Measurements from ENCODE around the gene SGO2. TPM values are rescaled to one million over a fixed set of nuclear protein-coding genes. Genes with fewer than 3 reads are reported as not detected.
A peak's percentile ranks its signal among the peaks of the same experiment; 100 is the strongest.

Gene SGO2
- total RNA-seq, result 2.9 TPM

DNA sequence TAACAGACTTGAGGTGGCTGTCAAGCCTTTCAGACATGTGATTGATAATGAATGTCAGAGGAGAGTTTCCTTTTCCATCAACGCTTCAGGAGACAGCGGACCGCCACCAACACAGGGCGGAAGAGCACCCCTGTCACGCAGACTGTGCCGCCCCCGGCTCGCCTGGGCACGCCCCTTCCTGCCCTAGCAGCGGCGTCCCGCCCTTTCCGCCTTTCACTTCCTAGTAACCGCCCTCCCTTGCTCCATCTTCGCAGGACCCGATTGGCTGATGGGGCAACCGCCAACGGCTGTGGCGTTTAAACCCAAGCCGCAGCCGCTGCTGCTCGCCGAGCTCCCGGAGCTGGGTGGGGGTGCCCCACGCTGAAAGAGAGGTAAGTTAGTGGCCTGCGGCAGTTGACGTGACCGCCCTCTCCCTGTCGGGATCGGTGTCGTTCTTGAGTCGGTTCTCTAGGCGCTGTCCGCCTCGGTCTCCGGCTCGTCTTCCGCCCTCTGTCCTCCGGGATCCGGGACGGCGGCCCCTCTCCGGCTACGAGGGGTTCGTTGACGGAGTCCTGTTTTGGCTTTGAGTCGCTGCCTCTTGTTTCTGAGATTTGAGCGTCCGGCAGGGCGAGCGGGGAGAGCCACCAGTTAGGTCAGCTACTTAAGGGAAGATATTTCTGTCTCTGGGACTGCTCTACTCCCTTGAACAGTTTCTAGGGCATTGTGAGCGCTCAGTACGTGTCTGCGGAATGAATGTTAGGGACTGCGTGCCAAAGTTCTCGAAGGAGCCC, at the start of gene SGO2:
Gene SGO2, plus strand, starts transcription at position 326 of the 770 bp plus-strand sequence. CDS start 6,769 bp downstream, outside the sequence.
- DNase-seq (ENCODE audit: low spot score in 2 of 2) (peak; percentile 74 to 95), FAIRE-seq (no peak)

DNA sequence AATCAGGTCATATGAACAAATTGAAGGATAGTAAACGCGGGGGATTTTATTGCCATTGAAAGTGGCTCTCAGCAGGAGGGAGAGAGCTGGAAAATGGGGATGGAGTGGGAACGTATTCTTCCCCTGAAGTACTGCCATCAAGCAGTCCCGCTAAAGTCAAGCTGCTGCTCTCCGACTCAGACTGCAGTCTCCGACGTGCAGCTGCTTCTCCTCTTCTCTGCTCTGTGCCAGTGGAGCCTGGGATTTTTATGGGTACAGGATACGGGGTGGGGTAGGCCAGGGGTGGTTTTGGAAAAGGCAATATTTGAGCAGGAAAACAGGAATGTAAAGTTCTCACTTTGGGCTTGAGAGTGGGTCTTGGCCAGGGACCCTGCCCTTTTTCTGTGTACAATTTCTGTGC, 49.2 kb upstream of the SGO2 start:
- no peak for FAIRE-seq
- no peak for DNase-seq (ENCODE audit: low spot score in 2 of 2)

GRCh38 chr2:200477667-200478131, 48.3 kb upstream of the SGO2 start:
- no peak for FAIRE-seq
- peak in 1 of 2 donors; percentile 30 for DNase-seq (ENCODE audit: low spot score in 2 of 2)

GRCh38 chr2:200479692-200480265, 46.2 kb upstream of the SGO2 start:
- FAIRE-seq, result no peak
- no peak for DNase-seq (ENCODE audit: low spot score in 2 of 2)

DNA sequence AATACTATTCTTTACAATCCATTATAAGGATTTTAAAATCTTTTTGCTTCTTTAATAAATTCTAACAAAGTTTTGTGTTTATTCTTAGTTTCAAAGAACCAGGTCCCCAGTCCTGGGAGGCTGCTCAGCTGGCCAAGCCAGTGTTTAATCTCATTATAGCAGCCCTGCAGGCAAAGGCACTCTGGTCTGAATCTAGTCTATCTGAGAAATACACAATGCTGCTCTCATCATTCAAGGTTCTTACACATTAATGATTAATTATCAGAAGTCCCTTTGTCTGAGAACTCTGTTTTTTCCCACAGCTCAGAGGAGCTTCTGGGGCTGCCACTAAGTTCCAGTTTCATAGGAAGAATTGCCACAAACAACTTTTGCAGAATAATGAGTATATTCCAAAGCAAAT, 43.8 kb upstream of the SGO2 start:
- FAIRE-seq, result no peak
- DNase-seq (ENCODE audit: low spot score in 2 of 2), result no peak

DNA sequence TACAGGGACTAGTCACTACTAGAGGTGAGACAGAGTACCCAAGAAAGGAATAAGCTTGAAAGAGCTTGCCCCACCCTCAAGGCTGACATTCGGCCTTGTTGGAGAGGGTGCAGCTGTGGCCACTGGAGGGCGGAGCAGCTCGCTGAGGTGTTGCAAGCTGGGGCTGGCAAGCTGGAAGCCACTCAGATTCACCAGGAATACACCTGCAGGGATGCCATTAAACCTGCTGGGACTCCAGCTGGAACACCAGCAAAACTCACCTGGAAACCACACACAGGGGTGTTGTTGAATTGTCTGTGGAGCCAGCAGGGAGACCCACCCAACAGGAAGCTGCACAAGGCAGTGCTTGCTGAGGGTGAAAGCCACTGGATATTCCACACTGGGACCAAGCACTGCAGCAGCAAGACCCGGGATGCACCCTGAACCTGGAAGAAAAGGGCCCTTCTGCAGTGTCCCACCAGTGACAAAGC, 42.2 kb upstream of the SGO2 start:
- no peak for FAIRE-seq
- DNase-seq (ENCODE audit: low spot score in 2 of 2), result no peak

GRCh38 chr2:200484934-200485333, 41.1 kb upstream of the SGO2 start:
- no peak for DNase-seq (ENCODE audit: low spot score in 2 of 2)
- no peak for FAIRE-seq

DNA sequence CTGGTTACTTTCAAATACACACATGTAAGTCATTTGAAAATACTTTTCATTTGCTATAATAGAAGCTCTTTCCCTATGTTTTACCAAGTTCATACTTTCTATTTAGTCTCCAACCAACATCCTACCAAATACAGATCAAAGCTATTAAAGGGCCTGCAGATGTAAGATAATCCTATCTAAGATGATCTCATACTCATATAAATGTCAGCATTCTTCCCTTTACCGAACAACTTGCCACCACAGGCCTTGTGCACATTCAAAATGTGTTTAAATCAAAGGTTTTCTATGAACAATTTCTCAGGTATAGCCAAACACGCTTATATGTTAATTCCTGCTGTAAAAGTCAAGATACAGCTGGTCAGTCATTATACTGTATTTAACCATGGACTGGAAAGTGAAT, 39.5 kb upstream of the SGO2 start:
- DNase-seq (ENCODE audit: low spot score in 2 of 2) (no peak), FAIRE-seq (no peak)

DNA sequence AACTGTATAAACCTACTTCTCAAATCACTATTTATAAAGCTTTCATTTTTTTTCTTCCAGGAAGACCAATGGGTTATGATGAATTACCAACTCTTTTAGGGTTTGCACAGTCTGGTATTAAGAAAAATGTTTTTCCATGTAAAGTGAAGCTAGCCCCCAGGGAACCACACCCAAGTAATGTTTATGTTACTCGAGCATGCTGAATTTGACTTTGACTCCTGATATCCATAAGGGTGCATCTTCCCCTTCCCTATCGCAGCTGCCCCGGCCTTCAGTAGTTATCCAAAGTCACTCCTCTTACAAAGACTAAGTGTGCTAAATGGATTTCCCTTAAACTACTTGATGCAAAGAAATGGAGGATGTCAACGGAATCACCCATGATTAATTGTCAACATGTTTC, 37.8 kb upstream of the SGO2 start:
- DNase-seq (ENCODE audit: low spot score in 2 of 2) (no peak), FAIRE-seq (no peak)

- FAIRE-seq (no peak), DNase-seq (ENCODE audit: low spot score in 2 of 2) (no peak)
Observed at GRCh38 chr2:200490001-200490400, 36.0 kb upstream of the SGO2 start.

DNA sequence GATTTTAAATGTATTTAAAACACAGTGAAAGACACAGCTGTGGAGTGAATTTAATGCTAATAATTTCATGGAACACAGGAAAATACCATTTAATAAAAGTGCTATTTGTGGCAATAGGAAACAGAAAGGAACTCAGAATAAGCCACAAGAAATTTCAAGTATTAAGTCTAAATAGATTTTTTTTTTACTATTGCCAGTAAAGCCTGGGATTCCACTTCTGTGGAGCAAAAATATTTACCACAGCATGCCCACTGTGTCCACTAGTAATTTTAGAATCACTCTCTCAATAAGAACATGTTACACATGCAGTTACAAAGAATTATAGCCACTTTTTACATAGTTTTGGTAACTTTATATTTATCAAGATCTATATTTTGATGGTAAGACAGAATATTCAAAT, 33.4 kb upstream of the SGO2 start:
- no peak for FAIRE-seq

DNA sequence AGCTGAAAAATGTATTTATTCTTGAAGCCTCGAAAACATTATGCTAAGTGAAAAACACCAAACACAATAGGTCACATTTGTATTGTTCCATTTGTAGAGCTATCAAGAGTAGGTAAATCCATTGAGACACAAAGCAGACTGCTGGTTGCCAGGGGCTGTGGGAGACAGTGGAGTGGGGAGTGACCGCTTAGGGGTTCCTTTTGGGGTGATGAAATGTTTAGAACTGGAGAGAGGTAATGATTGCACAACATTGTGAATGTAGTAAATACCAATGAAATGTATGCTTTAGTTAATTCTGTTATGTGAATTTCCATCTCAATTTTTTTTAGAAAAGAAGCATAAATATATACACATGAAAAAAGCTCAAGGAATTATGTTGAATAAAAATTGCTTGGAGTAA, 32.0 kb upstream of the SGO2 start:
- DNase-seq (ENCODE audit: low spot score in 2 of 2) (no peak), FAIRE-seq (no peak)

More for the DNA sequence above, 33.4 kb upstream of the SGO2 start:
- no peak for DNase-seq (ENCODE audit: low spot score in 2 of 2)

- no peak for FAIRE-seq
- no peak for DNase-seq (ENCODE audit: low spot score in 2 of 2)
Observed at GRCh38 chr2:200496696-200497095, 29.3 kb upstream of the SGO2 start.

- DNase-seq (ENCODE audit: low spot score in 2 of 2) (no peak), FAIRE-seq (no peak)
Observed at GRCh38 chr2:200498402-200499162, 27.4 kb upstream of the SGO2 start.

DNA sequence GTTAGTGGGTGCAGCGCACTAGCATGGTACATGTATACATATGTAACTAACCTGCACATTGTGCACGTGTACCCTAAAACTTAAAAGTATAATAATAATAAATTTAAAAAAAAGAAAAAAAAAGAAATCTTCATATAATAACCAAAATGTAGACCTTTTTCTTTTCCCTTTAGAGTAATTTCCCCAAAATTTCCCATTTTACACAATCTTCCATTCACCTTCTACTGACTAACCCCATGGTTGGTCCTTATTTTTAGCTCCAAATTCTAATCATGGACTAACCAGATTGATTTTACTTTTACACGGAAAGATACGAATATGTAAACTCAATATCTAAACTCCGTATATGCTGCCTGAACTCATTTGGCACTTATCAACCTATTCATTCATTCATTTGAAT, 23.8 kb upstream of the SGO2 start:
- FAIRE-seq (no peak), DNase-seq (ENCODE audit: low spot score in 2 of 2) (no peak)

DNA sequence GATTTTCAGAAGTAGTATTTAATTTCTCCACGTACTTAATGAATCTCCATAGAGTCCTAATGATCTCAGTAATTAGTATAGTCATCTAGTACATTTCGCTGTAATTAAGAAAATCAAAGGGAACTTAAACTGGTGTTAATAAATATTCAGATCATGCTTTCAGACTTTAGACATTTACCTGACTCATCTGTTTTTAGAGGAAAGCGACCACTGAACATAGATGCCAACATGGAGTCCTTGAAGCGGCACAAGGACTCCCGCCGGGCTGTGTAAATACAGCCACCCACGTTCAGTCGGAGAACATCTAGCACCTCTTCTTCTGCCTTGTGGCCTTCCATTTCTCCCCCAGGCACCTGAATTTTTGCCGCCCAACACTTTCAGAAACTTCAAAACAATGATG, 19.3 kb upstream of the SGO2 start:
- no peak for FAIRE-seq
- no peak for DNase-seq (ENCODE audit: low spot score in 2 of 2)

GRCh38 chr2:200507179-200507578, 18.8 kb upstream of the SGO2 start:
- DNase-seq (ENCODE audit: low spot score in 2 of 2) (no peak), FAIRE-seq (no peak)

- FAIRE-seq, result no peak
- peak; percentile 24 to 36 for DNase-seq (ENCODE audit: low spot score in 2 of 2)
Observed at GRCh38 chr2:200509235-200509611, 16.8 kb upstream of the SGO2 start.

GRCh38 chr2:200509612-200510433, 16.2 kb upstream of the SGO2 start, which contains the start of gene KCTD18:
Gene KCTD18, minus strand, starts transcription at chr2:200510068. Its CDS starts 3,052 bp downstream, at chr2:200507016.
- FAIRE-seq, result no peak
- peak; percentile 95 to 97 for DNase-seq (ENCODE audit: low spot score in 2 of 2)

DNA sequence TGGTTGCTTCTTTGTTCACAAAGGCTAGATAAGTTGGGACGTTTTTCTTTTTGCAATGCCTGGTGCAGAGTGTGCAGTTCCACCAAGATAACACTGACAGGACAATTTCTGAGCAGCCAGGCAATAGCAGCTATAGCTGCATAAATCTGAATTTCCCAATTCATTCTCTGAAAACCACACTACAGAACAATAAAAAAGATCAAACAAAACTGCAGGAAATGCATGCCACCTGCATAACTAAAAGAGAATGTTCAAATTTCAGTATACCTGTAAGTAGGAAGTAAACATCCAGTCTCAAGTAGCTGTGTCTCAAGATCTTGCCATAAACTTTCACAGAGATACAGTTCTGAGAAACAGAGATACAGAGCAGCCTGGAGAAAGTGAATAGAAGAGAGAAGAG, 10.9 kb upstream of the SGO2 start:
- FAIRE-seq (no peak), DNase-seq (ENCODE audit: low spot score in 2 of 2) (no peak)
